LNCaP clone FGC (cell line): Measurements from ENCODE around the gene ACOT9.

Experiments
- DNase-seq: peaks from one replicate; pipeline ENCODE4 v3.0.0-alpha.2; 2011; ENCODE audit warnings: low read depth
- H3K4me3 ChIP-seq: 2 replicates; pipeline ENCODE4 v1.5.1; 2011; ENCODE audit warnings: mild to moderate bottlenecking, low read depth, low read length, control low read depth
- CTCF ChIP-seq: IDR thresholded peaks from 2 replicates; pipeline ENCODE4 v1.5.1; 2012; ENCODE audit warnings: mild to moderate bottlenecking; ENCODE audit not compliant: control insufficient read depth, insufficient read depth; ENCODE audit errors: extremely low read depth

The ACOT9 gene

GRCh38 chrX:23668335-23668734 lies 74.7 kb downstream of the ACOT9 start:
- H3K4me3 ChIP-seq = peak overlapping the region; percentile 66
- DNase-seq = no peak
- no peak for TF ChIP-seq CTCF

GRCh38 chrX:23667239-23668177 lies 75.6 kb downstream of the ACOT9 start, which contains the start of gene PRDX4:
PRDX4 (plus strand) TSS chrX:23667493; CDS start chrX:23667571, 78 bp downstream.
- H3K4me3 ChIP-seq = peak within 1 kb of the TSS; percentile 66
- peak; percentile 68 for DNase-seq
- no peak for TF ChIP-seq CTCF

GRCh38 chrX:23666282-23666681 lies 76.8 kb downstream of the ACOT9 start:
- DNase-seq = no peak
- no peak overlapping the region for H3K4me3 ChIP-seq
- no peak for TF ChIP-seq CTCF

GRCh38 chrX:23664496-23664895 lies 78.6 kb downstream of the ACOT9 start:
- DNase-seq = no peak
- H3K4me3 ChIP-seq = no peak overlapping the region
- no peak for TF ChIP-seq CTCF

GRCh38 chrX:23662853-23663252 lies 80.2 kb downstream of the ACOT9 start:
- no peak overlapping the region for H3K4me3 ChIP-seq
- DNase-seq = no peak
- TF ChIP-seq CTCF = no peak

DNA sequence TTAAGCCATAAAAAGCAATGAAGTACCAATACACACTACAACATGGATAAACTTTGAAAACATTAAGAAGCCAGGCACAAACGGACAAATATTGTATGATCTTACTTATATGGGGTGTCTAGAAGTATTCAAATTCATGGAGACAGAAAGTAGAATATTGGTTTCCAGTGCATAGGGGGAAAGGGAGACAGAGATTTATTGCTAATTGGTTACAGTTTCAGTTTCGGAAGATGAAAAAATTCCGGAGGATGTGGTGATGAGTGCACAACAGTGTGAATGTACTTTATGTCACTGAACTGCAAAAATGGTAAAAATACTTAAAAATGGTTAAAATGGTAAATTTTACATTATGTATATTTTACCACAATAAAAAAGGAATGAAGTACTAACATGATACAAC lies 80.9 kb downstream of the ACOT9 start:
- DNase-seq = no peak
- TF ChIP-seq CTCF = no peak
- no peak overlapping the region for H3K4me3 ChIP-seq
